CD8-positive, alpha-beta memory T cell (primary cell): ENCODE measurements around the gene TENT4B. TPM values are rescaled to one million over a fixed set of nuclear protein-coding genes. Genes with fewer than 3 reads are reported as not detected.
A peak's percentile ranks its signal among the peaks of the same experiment; 100 is the strongest.

Experiments
- CTCF ChIA-PET: fragments of 350-600 bp; sonication (Branson Sonifier 250); formaldehyde crosslinking; loops from one replicate; lab custom pipeline; 2021; ENCODE audit warnings: antibody characterized with exemption; lab: Charles Lee
- POLR2A ChIA-PET: fragments of 350-600 bp; sonication (Branson Sonifier 250); formaldehyde crosslinking; loops from one replicate; lab custom pipeline; 2021; ENCODE audit warnings: antibody characterized with exemption; lab: Charles Lee
- DNase-seq, 5 donors: peaks; one replicate each; pipeline versions ENCODE4 v3.0.0 to v3.0.0-alpha.2; 2020 to 2022; ENCODE audit warnings: mixed read lengths in 1 of 5
- H3K27ac ChIP-seq: one replicate; pipeline ENCODE4 v1.7.0; 2013; ENCODE audit warnings: low read depth, mild to moderate bottlenecking, low read length, moderate library complexity
- H3K27me3 ChIP-seq: 2 replicates; pipeline ENCODE4 v1.7.0; 2013; ENCODE audit warnings: low read length, mild to moderate bottlenecking; ENCODE audit not compliant: insufficient read depth, poor library complexity, severe bottlenecking
- H3K36me3 ChIP-seq: 2 replicates; pipeline ENCODE4 v1.7.0; 2013; ENCODE audit warnings: mild to moderate bottlenecking, low read length, moderate library complexity; ENCODE audit not compliant: insufficient read depth
- H3K4me1 ChIP-seq: 2 replicates; pipeline ENCODE4 v1.7.0; 2013; ENCODE audit warnings: mild to moderate bottlenecking, low read length, moderate library complexity; ENCODE audit not compliant: insufficient read depth
- H3K4me3 ChIP-seq: 2 replicates; pipeline ENCODE4 v1.7.0; 2013; ENCODE audit warnings: mild to moderate bottlenecking, low read length
- H3K9me3 ChIP-seq: 2 replicates; pipeline ENCODE4 v1.7.0; 2013; ENCODE audit warnings: mild to moderate bottlenecking, low read length
- H3K27ac Mint-ChIP-seq, 8 donors: one replicate each; pipeline ENCODE4 v1.8.0; 2020 to 2021; ENCODE audit warnings: mixed read lengths in 8 of 8, mild to moderate bottlenecking in 6 of 8, inconsistent platforms in 3 of 8, moderate library complexity in 3 of 8
- H3K27me3 Mint-ChIP-seq, 2 donors: one replicate each; pipeline ENCODE4 v1.8.0; 2020 to 2021; ENCODE audit warnings: mixed read lengths in 2 of 2, mild to moderate bottlenecking in 1 of 2, moderate library complexity in 1 of 2
- H3K36me3 Mint-ChIP-seq, 3 donors: one replicate each; pipeline ENCODE4 v1.8.0; 2020 to 2021; ENCODE audit warnings: mixed read lengths in 3 of 3, inconsistent platforms in 1 of 3, mild to moderate bottlenecking in 1 of 3
- H3K4me1 Mint-ChIP-seq, 3 donors: one replicate each; pipeline ENCODE4 v1.8.0; 2020 to 2021; ENCODE audit warnings: mixed read lengths in 3 of 3, inconsistent platforms in 1 of 3, mild to moderate bottlenecking in 1 of 3
- H3K4me3 Mint-ChIP-seq, 7 donors: one replicate each; pipeline ENCODE4 v1.8.0; 2020 to 2021; ENCODE audit warnings: mixed read lengths in 7 of 7, mild to moderate bottlenecking in 6 of 7, moderate library complexity in 4 of 7, inconsistent platforms in 2 of 7
- H3K9me3 Mint-ChIP-seq, 5 donors: one replicate each; pipeline ENCODE4 v1.8.0; 2020 to 2022; ENCODE audit warnings: mixed read lengths in 5 of 5, mild to moderate bottlenecking in 3 of 5, moderate library complexity in 2 of 5, inconsistent platforms in 1 of 5
- polyA plus RNA-seq: library from polyadenylated mRNA; unstranded; fragments of 300-500 nt; fragmentation: Illumina TruSeq; gene quantifications from one replicate; pipeline ENCODE4 v1.2.3, GENCODE V29; 2021
- total RNA-seq, 2 experiments: library from RNA; stranded (reverse); gene quantifications; one replicate each; pipeline ENCODE4 v1.2.3, GENCODE V29; 2021

Gene TENT4B
- total and polyA plus RNA-seq, 3 experiments from 2014 or later, result 5.6 to 23.0 (median 21.6) TPM

- Mint-ChIP-seq H3K9me3 (no peaks in the 10 kb centered on the region), H3K27me3 (peaks cover 0 to 2% of the 10 kb centered on the region in 2 donors), H3K4me1 (peaks cover 19 to 57% (median 38%) of the 10 kb centered on the region in 3 donors), H3K36me3 (peaks cover 0 to 33% (median 2%) of the 10 kb centered on the region in 3 donors), H3K27ac (peak overlapping the region in 7 of 8 donors; percentile 7 to 89 (median 64)), H3K4me3 (no peak overlapping the region)
- ChIA-PET POLR2A (no interaction called here), CTCF (interaction anchor here (0.6 to 7.2 kb wide), 29 partner anchors 11 to 597 kb away, joined by 3 to 60 read pairs (median 4); partner anchors contain the start of genes CNEP1R1, HEATR3 and SNX20)
- peaks cover 6% of the 10 kb centered on the region for H3K36me3 ChIP-seq
- no peak overlapping the region for H3K27ac ChIP-seq
- H3K4me1 ChIP-seq, result peaks cover 2% of the 10 kb centered on the region
- no peak overlapping the region for H3K4me3 ChIP-seq
- H3K9me3 ChIP-seq, result no peaks in the 10 kb centered on the region
- no peak for DNase-seq
- no peaks in the 10 kb centered on the region for H3K27me3 ChIP-seq
Measured at GRCh38 chr16:50209546-50210265, 56.6 kb downstream of the TENT4B start.

- Mint-ChIP-seq H3K9me3 (no peaks in the 10 kb centered on the region), H3K27ac (peak overlapping the region; percentile 7 to 89 (median 62)), H3K36me3 (peaks cover 0 to 39% (median 5%) of the 10 kb centered on the region in 3 donors), H3K4me1 (peaks cover 18 to 51% (median 32%) of the 10 kb centered on the region in 3 donors), H3K27me3 (peaks cover 0 to 2% of the 10 kb centered on the region in 2 donors), H3K4me3 (no peak overlapping the region)
- H3K4me1 ChIP-seq, result no peaks in the 10 kb centered on the region
- no peaks in the 10 kb centered on the region for H3K9me3 ChIP-seq
- no peak overlapping the region for H3K4me3 ChIP-seq
- H3K27ac ChIP-seq, result no peak overlapping the region
- no peaks in the 10 kb centered on the region for H3K27me3 ChIP-seq
- DNase-seq, result peak; percentile 16 to 72 (median 45)
- ChIA-PET CTCF (interaction anchor here (0.6 to 7.2 kb wide), 31 partner anchors 10 to 596 kb away, joined by 3 to 60 read pairs (median 4); partner anchors contain the start of genes CNEP1R1, HEATR3 and SNX20), POLR2A (interaction anchor here (0.5 to 1.4 kb wide), 3 partner anchors 18 to 185 kb away, joined by 4 to 5 read pairs (median 4); no protein-coding TSS in a partner anchor)
- H3K36me3 ChIP-seq, result peaks cover 6% of the 10 kb centered on the region
Measured at GRCh38 chr16:50210266-50211038, 57.3 kb downstream of the TENT4B start.

DNA sequence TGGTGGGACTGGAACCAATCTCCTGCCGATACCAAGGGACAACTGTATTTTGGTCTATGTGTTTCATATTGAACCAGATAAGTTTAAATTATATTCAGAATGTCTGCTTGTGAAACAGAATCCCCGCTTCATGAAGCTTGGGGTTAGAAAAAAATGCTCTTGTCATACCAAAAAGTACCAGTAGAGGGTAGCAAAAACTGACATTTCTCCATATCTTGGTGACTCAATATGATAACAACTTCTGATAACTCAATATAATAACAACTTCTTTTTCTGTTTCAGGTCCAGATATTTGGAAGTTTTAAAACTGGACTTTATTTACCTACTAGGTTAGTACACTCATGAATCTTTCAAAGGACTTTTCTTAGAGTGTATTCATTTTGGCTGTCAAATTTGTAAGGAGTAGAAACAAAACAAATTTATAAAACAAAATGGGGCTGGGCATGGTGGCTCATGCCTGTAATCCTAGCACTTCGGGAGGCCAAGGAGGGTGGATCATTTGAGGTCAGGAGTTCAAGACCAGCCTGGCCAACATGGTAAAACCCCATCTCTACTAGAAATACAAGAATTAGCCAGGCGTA is 60.9 kb downstream of the TENT4B start:
- Histone ChIP-seq H3K4me3 (no peak overlapping the region), H3K36me3 (peaks cover 10% of the 10 kb centered on the region), H3K27ac (no peak overlapping the region), H3K9me3 (no peaks in the 10 kb centered on the region), H3K27me3 (no peaks in the 10 kb centered on the region), H3K4me1 (no peaks in the 10 kb centered on the region)
- DNase-seq, result peak in 2 of 5 donors; percentile 41 to 55
- Mint-ChIP-seq H3K9me3 (no peaks in the 10 kb centered on the region), H3K36me3 (peaks cover 0 to 72% (median 12%) of the 10 kb centered on the region in 3 donors), H3K27me3 (peaks cover 0 to 2% of the 10 kb centered on the region in 2 donors), H3K4me1 (peaks cover 17 to 29% (median 24%) of the 10 kb centered on the region in 3 donors), H3K4me3 (no peak overlapping the region), H3K27ac (peak overlapping the region in 6 of 8 donors; percentile 6 to 76 (median 28))
- ChIA-PET POLR2A (interaction anchor here (0.8 kb wide), 1 partner anchor 189 kb away, joined by 3 read pairs; the partner anchor contains the start of gene CNEP1R1), CTCF (interaction anchor here (0.8 to 7.2 kb wide), 6 partner anchors 18 to 451 kb away, joined by 3 to 60 read pairs (median 9); partner anchors contain the start of genes CNEP1R1 and HEATR3)

DNA sequence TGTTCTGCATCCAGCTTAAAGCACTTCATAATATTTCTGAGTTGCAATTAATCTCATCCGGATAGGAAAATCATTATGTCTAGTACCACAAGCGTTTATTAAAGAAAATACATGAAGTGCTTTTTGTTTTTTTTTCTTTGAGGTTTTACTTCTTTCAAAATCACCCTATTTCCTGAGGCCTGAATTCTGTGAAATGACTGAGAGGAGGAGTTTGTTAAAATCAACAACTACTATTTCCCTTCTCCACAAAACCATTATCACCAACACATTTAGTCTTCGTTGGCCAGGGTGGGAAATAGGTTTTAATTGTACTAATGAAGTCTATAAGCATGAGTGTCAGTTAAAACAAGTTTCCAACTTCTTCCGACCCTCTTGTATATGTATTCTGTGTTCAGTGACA is 62.6 kb downstream of the TENT4B start:
- CTCF ChIA-PET, result interaction anchor here (1.3 to 7.2 kb wide), 2 partner anchors 140 to 191 kb away, joined by 4 to 60 read pairs; partner anchors contain the start of gene CNEP1R1
- H3K4me1 ChIP-seq, result no peaks in the 10 kb centered on the region
- Mint-ChIP-seq H3K27ac (peak overlapping the region in 2 of 8 donors; percentile 5 to 25), H3K27me3 (no peaks in the 10 kb centered on the region), H3K4me1 (peaks cover 10 to 15% (median 13%) of the 10 kb centered on the region in 3 donors), H3K4me3 (no peak overlapping the region), H3K36me3 (peaks cover 0 to 79% (median 12%) of the 10 kb centered on the region in 3 donors), H3K9me3 (no peaks in the 10 kb centered on the region)
- H3K27ac ChIP-seq, result no peak overlapping the region
- DNase-seq, result no peak
- H3K9me3 ChIP-seq, result no peaks in the 10 kb centered on the region
- no peak overlapping the region for H3K4me3 ChIP-seq
- POLR2A ChIA-PET, result no interaction called here
- no peaks in the 10 kb centered on the region for H3K27me3 ChIP-seq
- peaks cover 10% of the 10 kb centered on the region for H3K36me3 ChIP-seq

- peaks cover 0 to 2% of the 10 kb centered on the region in 2 donors for H3K27me3 Mint-ChIP-seq
- no peaks in the 10 kb centered on the region for H3K27me3 ChIP-seq
- no peak overlapping the region for H3K4me3 ChIP-seq
- H3K9me3 ChIP-seq, result no peaks in the 10 kb centered on the region
- H3K36me3 Mint-ChIP-seq, result peaks cover 0 to 81% (median 11%) of the 10 kb centered on the region in 3 donors
- H3K9me3 Mint-ChIP-seq, result no peaks in the 10 kb centered on the region
- H3K27ac Mint-ChIP-seq, result peak overlapping the region in 1 of 8 donors; percentile 50
- peaks cover 10 to 14% (median 12%) of the 10 kb centered on the region in 3 donors for H3K4me1 Mint-ChIP-seq
- DNase-seq, result no peak
- H3K4me1 ChIP-seq, result no peaks in the 10 kb centered on the region
- H3K36me3 ChIP-seq, result peaks cover 9% of the 10 kb centered on the region
- POLR2A ChIA-PET, result no interaction called here
- H3K4me3 Mint-ChIP-seq, result no peak overlapping the region
- CTCF ChIA-PET, result interaction anchor here (1.3 to 1.7 kb wide), 2 partner anchors 191 to 449 kb away, joined by 4 to 5 read pairs; partner anchors contain the start of gene CNEP1R1
- H3K27ac ChIP-seq, result no peak overlapping the region
Measured at GRCh38 chr16:50216231-50216630, 63.1 kb downstream of the TENT4B start.

- POLR2A ChIA-PET, result no interaction called here
- no peaks in the 10 kb centered on the region for H3K9me3 Mint-ChIP-seq
Measured at GRCh38 chr16:50219402-50219975, 66.4 kb downstream of the TENT4B start.

DNA sequence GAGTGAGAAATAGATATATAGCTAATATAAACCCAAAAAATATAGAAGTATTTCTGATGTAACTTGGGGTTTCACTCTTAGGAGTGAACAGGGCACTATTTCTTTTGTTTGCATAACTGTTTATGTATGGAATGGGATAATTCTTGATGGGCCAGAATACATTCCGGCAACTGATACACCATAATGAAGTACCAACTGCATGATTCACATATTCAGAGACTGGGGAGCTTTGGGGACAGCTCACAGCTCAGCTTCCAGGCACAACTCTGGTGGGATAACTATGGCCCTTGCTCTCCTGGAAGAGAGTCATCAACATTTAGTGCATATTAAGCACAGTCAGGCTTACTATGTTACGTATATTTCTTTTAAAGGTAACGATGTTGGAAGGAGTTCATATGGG is 71.2 kb downstream of the TENT4B start:
- H3K36me3 ChIP-seq, result peaks cover 26% of the 10 kb centered on the region
- no peak for DNase-seq
- H3K4me3 Mint-ChIP-seq, result no peak overlapping the region
- no peak overlapping the region for H3K27ac ChIP-seq
- H3K9me3 Mint-ChIP-seq, result no peaks in the 10 kb centered on the region
- ChIA-PET POLR2A (no interaction called here), CTCF (interaction anchor here (1.6 kb wide), 1 partner anchor 103 kb away, joined by 3 read pairs; no protein-coding TSS in a partner anchor)
- no peaks in the 10 kb centered on the region for H3K9me3 ChIP-seq
- no peaks in the 10 kb centered on the region for H3K4me1 Mint-ChIP-seq
- H3K27ac Mint-ChIP-seq, result peak overlapping the region in 1 of 8 donors; percentile 91
- no peaks in the 10 kb centered on the region for H3K4me1 ChIP-seq
- no peak overlapping the region for H3K4me3 ChIP-seq
- peaks cover 7 to 87% (median 16%) of the 10 kb centered on the region in 3 donors for H3K36me3 Mint-ChIP-seq
- peaks cover 0 to 2% of the 10 kb centered on the region in 2 donors for H3K27me3 Mint-ChIP-seq
- no peaks in the 10 kb centered on the region for H3K27me3 ChIP-seq

More at GRCh38 chr16:50219402-50219975, 66.4 kb downstream of the TENT4B start:
- Mint-ChIP-seq H3K27me3 (peaks cover 0 to 2% of the 10 kb centered on the region in 2 donors), H3K36me3 (peaks cover 0 to 85% (median 14%) of the 10 kb centered on the region in 3 donors), H3K4me3 (no peak overlapping the region), H3K4me1 (peaks cover 6 to 8% (median 7%) of the 10 kb centered on the region in 3 donors), H3K27ac (peak overlapping the region in 1 of 8 donors; percentile 54)
- CTCF ChIA-PET, result no interaction called here
- no peak for DNase-seq
- no peak overlapping the region for H3K27ac ChIP-seq
- H3K4me3 ChIP-seq, result no peak overlapping the region
- no peaks in the 10 kb centered on the region for H3K27me3 ChIP-seq
- no peaks in the 10 kb centered on the region for H3K9me3 ChIP-seq
- no peaks in the 10 kb centered on the region for H3K4me1 ChIP-seq
- peaks cover 10% of the 10 kb centered on the region for H3K36me3 ChIP-seq
